ENCODE results near the gene LSR. TPM values are rescaled to one million over a fixed set of nuclear protein-coding genes. Genes with fewer than 3 reads are reported as not detected.

Gene LSR
- total and polyA plus RNA-seq, 2 of the 4 experiments (the other 2 are of a cell fraction), result 0.18 to 0.44 TPM

- in situ Hi-C loops (cut with MboI; ENCODE audit: low sequenced_read_pairs) (no loop called here), intact Hi-C loops (cut with micrococcal nuclease) (no loop called here), dilution Hi-C loops (cut with HindIII; ENCODE audit: low sequenced_read_pairs, unreplicated experiment) (no loop called here)
- no peak overlapping the region for H4K5ac ChIP-seq (ENCODE audit: low read depth, low read length)
- no peaks in the 10 kb centered on the region for H3K9me1 ChIP-seq (ENCODE audit: insufficient read depth, low read length)
- H3K14ac ChIP-seq (replicated peaks; ENCODE audit: low read depth, low read length), result no peak overlapping the region
- no peak overlapping the region for H3K56ac ChIP-seq (ENCODE audit: extremely low read depth, insufficient read depth, low read length)
- no peak overlapping the region for H3K4ac ChIP-seq (ENCODE audit: low read depth, low read length)
- no peak overlapping the region for H2BK20ac ChIP-seq (ENCODE audit: low read depth, low read length)
- no peaks in the 10 kb centered on the region for H4K20me1 ChIP-seq (ENCODE audit: insufficient read depth, low read length)
- no peaks in the 10 kb centered on the region for H3K79me1 ChIP-seq (ENCODE audit: low read depth in 1 of 2, low read length in 2 of 2)
- H2BK5ac ChIP-seq (ENCODE audit: low read depth, low read length, poor library complexity, severe bottlenecking), result no peak overlapping the region
- TF ChIP-seq NFE2L2 (IDR thresholded peaks at IDR 0.05; ENCODE audit: low read depth, low read length) (no peak), CHD1 (IDR thresholded peaks at IDR 0.05; ENCODE audit: low read depth, low read length) (no peak), MAZ (IDR thresholded peaks at IDR 0.05; ENCODE audit: borderline replicate concordance, low read depth, low read length) (no peak), RCOR1 (IDR thresholded peaks at IDR 0.05; ENCODE audit: insufficient replicate concordance, low read length) (no peak), CEBPB (IDR thresholded peaks at IDR 0.05; ENCODE audit: low read depth, low read length) (no peak), BHLHE40 (IDR thresholded peaks at IDR 0.05; ENCODE audit: low read depth, low read length) (no peak), MXI1 (IDR thresholded peaks at IDR 0.05; ENCODE audit: borderline replicate concordance, low read depth, low read length) (no peak), USF2 (IDR thresholded peaks at IDR 0.05; ENCODE audit: low read depth, low read length) (no peak), FOS (IDR thresholded peaks at IDR 0.05; ENCODE audit: low read depth, low read length) (no peak), RAD21 (IDR thresholded peaks at IDR 0.05; ENCODE audit: low read length) (no peak), POLR2A (IDR thresholded peaks at IDR 0.05; ENCODE audit: low read depth, low read length) (no peak), MAFK (IDR thresholded peaks at IDR 0.05; ENCODE audit: low read depth, low read length) (no peak), CTCF (conservative IDR thresholded peaks at IDR 0.05; ENCODE audit: low read depth, low read length) (no peak), ELK1 (IDR thresholded peaks at IDR 0.05; ENCODE audit: borderline replicate concordance, low read depth, low read length) (no peak), SMC3 (IDR thresholded peaks at IDR 0.05; ENCODE audit: low read depth, low read length) (no peak), RFX5 (IDR thresholded peaks at IDR 0.05; ENCODE audit: low read depth, low read length) (no peak)
- H2AK9ac ChIP-seq (replicated peaks; ENCODE audit: low read depth, low read length, poor library complexity), result no peak overlapping the region
- no peak overlapping the region for H2AFZ ChIP-seq (replicated peaks; ENCODE audit: low read length, poor library complexity)
- no peak overlapping the region for H4K91ac ChIP-seq (ENCODE audit: insufficient read depth, low read depth, low read length)
- no peak overlapping the region for H2BK15ac ChIP-seq (ENCODE audit: low read depth, low read length)
- ChIA-PET POLR2A (ENCODE audit: unreplicated experiment) (no interaction called here), CTCF (no interaction called here)
- H4K8ac ChIP-seq (ENCODE audit: low read depth in 2 of 2, low read length in 2 of 2), result no peak overlapping the region
- H3K23ac ChIP-seq (ENCODE audit: low read depth, low read length), result no peak overlapping the region
- no peak overlapping the region for H3K27ac ChIP-seq (ENCODE audit: insufficient read depth, low read length)
- H3K4me3 ChIP-seq (ENCODE audit: insufficient read depth, low read depth, low read length), result no peak overlapping the region
- no CpG with 5 or more reads among the region's 2 CpGs for WGBS, 2 experiments (ENCODE audit: extremely low coverage in 2 of 2, insufficient read length in 1 of 2)
- H3K9me3 ChIP-seq (ENCODE audit: control insufficient read depth, insufficient read depth, low read length), result no peaks in the 10 kb centered on the region
- peaks cover 48% of the 10 kb centered on the region for H3K27me3 ChIP-seq (ENCODE audit: control insufficient read depth, insufficient read depth, low read length)
- no peak for ATAC-seq (ENCODE audit: low read depth)
- BruUV-seq (replicated peaks), result no TSS peak
- no peak for DNase-seq
- H3K4me2 ChIP-seq (ENCODE audit: low read depth, low read length), result no peak overlapping the region
- H3K36me3 ChIP-seq (ENCODE audit: control insufficient read depth, insufficient read depth, low read length), result no peaks in the 10 kb centered on the region
- no peak overlapping the region for H3K9ac ChIP-seq (ENCODE audit: low read depth, low read length)
- H3K18ac ChIP-seq (ENCODE audit: low read depth, low read length), result no peak overlapping the region
- no peak overlapping the region for H2BK120ac ChIP-seq (ENCODE audit: low read depth, low read length)
- H3K4me1 ChIP-seq (ENCODE audit: control insufficient read depth, insufficient read depth, low read length), result no peaks in the 10 kb centered on the region
- no peak overlapping the region for H2AK5ac ChIP-seq (ENCODE audit: low read depth, low read length)
These were observed 2.7 kb downstream of the LSR start for GRCh38 chr19:35251456-35251855.

Measured in IMR-90 (cell line).